HG02678 (cell line): Measurements from ENCODE around the gene HTR7.

ENCODE experiments used
- ATAC-seq: cut with Tn5 transposase; IDR thresholded peaks from one replicate; pipeline ENCODE4 v1.9.1; 2021; ENCODE audit warnings: mild to moderate bottlenecking, moderate library complexity; ENCODE audit not compliant: unreplicated experiment

The HTR7 gene

DNA sequence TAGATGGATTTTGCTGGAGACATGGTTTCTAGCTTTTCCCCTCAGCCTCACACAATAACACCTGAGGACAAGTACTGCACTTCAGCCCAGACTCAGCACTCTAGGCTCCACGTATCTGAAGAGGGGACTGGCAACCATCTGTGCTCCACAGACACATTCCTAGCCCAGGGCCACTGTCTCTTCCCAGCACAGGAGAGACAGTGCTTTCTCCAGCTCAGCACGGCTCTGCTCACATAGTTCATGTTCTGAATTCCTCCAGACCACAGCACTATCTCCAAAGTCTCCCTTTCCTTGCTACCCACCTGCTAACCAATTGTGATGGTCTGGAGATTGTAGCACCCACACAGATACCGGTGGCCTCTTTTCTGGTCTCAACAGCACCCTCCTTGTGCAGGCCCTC, 114.5 kb downstream of the HTR7 start:
- no peak for ATAC-seq

DNA sequence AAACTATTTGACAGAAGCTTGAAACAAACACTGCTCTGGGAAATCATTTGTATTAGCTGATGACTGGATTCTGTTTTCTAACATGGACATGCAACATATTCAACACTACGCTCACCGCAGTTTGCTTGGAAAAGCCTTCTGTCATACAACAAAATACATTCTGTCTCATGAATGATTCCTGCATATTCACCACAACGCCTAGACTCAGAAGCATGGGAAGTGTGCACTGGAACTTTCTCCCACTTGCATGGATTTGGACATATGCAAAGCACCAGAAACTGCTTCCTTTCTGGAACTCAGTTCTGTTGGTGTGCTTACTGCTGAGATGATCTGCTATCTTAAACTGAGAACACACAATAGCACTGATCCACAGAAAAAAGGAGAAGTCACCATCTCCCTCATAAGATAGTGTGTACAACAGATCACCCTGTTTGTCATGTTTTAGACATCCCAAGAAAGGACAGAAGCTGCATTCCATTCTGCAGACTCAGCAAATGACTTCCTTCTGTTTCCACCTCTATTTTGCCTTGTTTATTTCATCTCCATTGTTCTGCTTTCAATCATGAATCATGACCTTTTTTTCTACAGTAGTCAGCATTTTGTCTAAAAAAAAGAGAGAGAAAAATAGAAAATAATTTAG, 115.8 kb downstream of the HTR7 start:
- ATAC-seq, result no peak

DNA sequence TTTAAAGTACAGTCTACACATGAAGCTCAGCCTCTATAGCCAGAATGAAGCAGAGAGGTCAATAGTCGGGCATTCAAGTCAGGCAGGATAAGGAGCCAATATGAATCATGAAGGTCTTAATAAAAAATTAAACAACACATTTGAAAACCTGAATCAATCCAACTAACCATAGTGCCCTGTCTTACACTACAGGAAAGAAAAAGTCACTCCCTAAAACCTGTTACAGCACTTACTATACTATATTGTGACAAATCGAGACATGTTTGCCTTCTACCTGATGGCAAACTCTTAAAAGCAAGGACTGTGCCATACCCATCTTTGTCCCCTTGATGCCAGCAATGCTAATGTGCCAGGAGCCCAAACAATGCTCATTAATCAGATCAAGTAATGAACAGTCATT, 117.6 kb downstream of the HTR7 start:
- ATAC-seq, result no peak

DNA sequence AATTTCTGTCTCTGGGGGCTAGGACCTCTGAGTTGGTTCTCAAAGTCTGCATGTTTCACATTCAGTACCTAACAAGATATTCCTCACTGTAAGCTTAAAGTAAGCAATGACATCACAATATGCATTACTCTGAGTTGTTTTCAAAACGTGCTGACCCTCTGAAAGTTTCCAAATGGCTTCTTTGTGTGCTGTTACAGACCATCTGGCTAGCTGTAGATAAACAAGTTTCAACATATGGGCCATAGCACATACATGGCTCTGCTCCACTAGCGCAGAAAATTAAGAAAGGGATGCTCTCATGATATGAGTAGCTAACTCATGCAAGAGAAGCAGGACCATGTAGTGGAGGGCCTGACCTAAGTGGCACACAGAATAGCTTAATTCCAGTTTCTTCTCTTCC, 119.0 kb downstream of the HTR7 start:
- ATAC-seq, result no peak

DNA sequence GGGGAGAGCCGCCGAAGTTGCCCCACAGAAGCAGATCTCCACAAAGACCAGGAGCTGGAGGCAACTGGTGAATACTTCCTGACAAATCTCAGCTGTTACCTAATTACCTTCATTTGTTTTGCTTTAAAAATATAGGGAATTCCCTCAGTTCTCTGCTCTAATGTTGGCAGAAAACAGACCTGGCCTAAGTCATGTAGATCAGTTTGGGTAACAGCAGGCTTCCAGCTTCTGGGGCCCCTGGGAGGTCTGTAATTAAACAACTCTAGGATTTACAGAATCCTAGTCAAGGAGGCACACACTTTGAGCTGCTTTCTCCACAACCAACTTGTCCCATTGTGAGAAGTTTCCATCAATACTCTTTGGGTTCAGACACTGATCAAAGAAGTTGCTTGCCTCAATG, 123.4 kb downstream of the HTR7 start:
- ATAC-seq, result no peak

DNA sequence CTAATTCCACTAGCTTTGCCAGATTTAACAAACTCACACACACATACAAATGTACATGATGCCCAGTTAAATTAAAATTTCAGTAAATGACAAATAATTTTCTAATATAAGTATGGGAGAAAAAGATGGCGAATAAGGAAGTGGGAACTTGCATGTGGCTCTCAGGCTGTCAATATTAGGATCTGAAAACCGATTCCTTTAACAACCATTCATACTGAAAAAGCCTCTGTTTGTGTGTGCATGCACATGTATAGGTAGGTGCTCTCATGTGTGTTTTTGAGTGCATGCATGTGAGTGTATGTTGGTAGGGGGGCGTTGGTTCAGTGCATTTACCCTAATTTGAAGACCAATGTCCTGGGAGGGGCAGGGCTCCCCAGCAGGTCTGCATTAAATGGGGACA, 125.3 kb downstream of the HTR7 start:
- no peak for ATAC-seq

DNA sequence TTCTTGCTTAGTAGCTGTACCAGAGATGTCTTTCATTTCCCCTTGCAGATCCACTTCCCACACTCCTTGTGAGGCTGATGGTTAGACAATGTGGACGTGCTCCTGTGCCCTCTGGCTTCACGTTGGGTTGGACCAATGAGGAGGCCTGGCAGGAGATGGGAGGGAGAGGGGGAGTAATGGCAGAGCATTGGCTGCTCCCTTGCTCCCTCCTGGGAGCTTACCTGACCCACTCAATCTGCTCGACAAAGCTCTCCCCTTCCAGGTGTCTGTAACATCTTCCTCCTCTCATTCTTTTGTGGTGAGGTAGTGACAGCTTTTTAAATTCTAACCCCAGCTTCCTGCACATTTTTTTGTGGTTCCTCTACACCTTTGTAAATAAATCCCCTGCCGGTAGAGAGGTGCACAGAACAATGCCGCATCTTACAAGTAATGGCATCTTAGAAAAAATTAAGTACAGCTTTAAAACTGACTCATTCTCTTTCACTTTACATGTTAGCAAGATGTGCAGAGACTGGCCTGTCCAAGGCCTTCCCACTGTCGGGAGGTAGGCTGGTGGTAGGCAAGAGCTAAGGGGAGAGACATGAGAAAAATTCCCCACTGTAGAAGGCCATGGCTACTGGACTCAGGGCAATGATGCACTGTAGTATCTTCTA, 134.3 kb downstream of the HTR7 start:
- ATAC-seq, result no peak

DNA sequence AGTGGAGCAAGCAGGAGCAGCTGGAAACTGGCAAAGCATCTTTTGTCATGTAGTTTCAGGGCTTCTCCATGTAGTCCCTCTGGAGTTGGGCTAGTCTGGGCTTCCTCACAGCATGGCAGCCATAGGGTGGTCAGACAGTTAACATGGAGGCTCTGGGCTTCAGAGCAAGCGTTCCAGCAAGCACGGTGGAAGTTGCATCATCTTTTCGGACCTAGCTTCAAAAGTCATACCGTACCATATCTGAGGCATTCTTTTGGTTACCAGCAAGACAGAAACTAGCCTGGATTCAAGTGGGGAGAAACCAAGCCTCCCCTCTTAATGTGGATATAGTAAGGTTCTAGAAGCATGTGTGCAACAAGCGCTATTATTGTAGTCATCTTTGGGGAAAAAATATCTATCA, 135.0 kb downstream of the HTR7 start:
- no peak for ATAC-seq

DNA sequence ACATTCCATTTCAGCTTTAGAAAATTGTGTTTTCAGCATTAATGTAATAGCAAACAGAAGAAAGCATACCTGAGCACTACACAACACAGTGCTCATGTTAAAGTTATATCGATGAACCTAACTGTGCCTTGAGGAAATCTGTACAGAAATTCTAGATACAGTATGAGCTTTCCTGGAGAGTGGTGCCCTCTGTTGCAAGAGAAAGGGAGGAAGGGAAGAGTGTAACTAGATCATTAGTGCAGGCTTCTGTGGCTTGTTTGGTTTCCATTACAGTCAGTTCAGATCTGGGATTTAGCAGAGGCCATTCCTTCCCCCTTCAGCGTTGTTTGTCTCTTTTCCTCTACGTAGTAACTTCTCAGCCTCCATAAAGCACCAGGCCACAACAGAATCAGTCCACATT, 139.7 kb downstream of the HTR7 start:
- no peak for ATAC-seq

DNA sequence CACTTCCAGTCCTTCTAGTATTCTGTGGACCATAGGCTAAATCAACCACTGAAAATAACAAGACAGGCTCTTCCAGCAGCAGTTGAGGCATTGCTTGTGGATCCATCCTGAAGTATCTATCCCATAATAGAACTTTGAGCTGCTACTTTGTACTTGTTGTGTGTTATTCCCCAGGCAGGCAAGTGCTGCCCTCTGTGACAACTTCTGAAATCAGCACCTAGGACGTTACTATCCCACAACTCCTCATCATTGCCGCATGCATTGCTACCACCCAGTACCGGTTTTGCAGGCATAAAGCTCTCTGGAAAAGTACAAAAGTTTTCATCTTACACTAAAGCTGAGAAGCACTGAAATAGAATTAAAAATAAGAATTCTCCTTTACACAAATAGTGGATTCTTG, 145.3 kb downstream of the HTR7 start:
- no peak for ATAC-seq

DNA sequence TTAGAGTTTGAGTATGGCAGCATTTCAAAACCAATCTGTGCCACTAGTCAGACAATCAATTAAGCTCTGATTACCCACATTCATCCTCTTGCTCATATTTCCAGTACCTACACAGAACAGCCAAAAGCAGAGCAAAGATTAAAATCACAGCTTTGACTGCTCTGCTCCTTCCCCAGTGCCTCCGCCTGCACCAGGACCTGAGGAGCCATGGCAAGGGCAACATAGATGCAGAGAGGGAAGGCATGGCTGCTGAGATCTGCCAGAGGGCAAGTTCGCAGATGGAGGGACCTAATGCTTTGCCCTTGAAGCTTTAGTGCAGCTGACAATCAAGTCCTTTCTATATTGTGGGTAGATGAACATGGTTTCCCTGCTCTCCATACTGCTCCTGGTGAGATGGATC, 148.1 kb downstream of the HTR7 start:
- no peak for ATAC-seq

DNA sequence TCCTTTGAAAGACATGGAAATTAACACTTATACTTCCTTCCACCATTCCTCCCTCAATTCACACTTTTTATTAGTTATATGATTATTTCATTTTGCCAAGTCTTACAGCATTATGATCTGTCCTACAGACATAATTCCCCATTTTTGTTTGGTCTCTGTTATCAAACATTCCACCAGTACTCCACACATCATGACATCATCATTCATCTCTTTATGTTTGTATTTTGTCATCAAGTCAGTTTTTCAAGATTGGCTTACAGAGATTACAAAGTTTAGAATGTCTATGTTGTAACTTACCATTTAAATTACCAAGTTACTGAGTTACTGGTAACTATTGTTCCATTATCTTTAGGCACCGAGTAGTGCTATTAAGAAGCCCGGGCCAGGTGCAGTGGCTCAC, 150.2 kb downstream of the HTR7 start:
- ATAC-seq, result no peak

DNA sequence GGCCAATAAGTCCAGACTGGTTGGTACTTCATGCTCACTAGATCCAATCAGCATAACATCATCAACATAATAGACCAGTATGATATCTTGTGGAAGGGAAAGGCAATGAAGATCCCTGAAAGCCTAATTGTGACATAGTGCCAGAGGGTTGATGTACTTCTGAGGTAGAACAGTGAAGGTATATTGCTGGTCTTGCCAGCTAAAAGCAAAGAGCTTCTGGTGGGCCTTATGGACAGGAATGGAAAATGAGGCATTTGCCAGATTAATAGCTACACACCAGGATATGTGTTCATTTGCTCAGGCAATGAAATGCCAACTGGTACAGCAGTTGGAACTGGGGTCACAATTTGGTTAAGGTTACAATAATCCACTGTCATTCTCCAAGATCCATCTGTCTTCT, 156.4 kb downstream of the HTR7 start:
- ATAC-seq, result no peak

DNA sequence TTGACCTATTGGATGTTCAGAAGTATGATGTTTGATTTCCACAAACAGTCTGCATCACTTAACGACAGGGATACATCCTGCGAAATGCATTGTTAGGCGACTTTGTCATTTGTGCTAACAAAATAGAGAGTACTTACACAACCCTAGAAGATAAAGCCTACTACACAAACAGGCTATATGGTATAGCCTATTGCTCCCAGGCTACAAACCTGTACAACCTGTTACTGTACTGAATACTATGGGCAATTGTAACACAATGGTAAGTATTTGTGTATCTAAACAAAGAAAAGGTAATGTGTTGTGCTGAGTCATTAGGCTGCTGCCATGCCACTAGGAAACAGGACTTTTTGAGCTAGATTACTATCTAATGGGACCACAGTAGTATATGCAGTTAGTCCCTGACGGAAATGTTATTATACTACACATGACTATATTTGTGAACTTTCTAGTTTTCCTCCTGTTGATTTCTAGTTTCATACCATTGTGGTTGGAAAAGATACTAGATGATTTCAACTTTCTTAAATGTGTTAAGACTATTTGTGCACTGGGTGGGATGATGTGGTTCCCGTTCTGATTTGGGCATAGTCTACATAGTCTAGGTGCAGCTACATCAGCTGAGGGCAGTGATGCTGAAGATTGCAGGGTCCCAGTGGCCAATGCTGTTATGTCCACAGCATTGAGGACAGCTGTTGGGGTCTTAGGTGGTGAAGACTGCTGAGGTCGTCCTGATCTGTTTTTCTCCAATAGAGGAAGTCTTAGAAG, 161.7 kb downstream of the HTR7 start:
- ATAC-seq, result no peak
